HEK293 (cell line): Measurements from ENCODE around the gene TRPV2.

Source experiments
- BCL11B ChIP-seq: fragments of 450-650 bp; formaldehyde crosslinking; IDR thresholded peaks from 2 replicates; pipeline ENCODE4 v1.5.1; 2016; ENCODE audit warnings: low read depth, missing biosample characterization, missing genetic modification characterization
- BCL6B ChIP-seq: fragments of 450-650 bp; formaldehyde crosslinking; IDR thresholded peaks from 2 replicates; pipeline ENCODE4 v1.5.1; 2017; ENCODE audit warnings: missing biosample characterization, missing genetic modification characterization
- GLIS2 ChIP-seq: fragments of 450-650 bp; formaldehyde crosslinking; IDR thresholded peaks from 2 replicates; pipeline ENCODE4 v1.5.1; 2016; ENCODE audit warnings: missing biosample characterization, missing genetic modification characterization
- INSM2 ChIP-seq: fragments of 450-650 bp; formaldehyde crosslinking; IDR thresholded peaks from 2 replicates; pipeline ENCODE4 v1.5.1; 2016; ENCODE audit warnings: missing biosample characterization, missing genetic modification characterization
- KLF10 ChIP-seq: fragments of 450-650 bp; IDR thresholded peaks from 2 replicates; pipeline ENCODE4 v1.5.1; 2018; ENCODE audit warnings: missing biosample characterization, mild to moderate bottlenecking, missing genetic modification characterization
- MYNN ChIP-seq: fragments of 450-650 bp; formaldehyde crosslinking; IDR thresholded peaks from 2 replicates; pipeline ENCODE4 v1.5.1; 2016; ENCODE audit warnings: missing biosample characterization, missing genetic modification characterization, borderline replicate concordance
- SCRT1 ChIP-seq: fragments of 450-650 bp; formaldehyde crosslinking; IDR thresholded peaks from 2 replicates; pipeline ENCODE4 v1.5.1; 2016; ENCODE audit warnings: missing biosample characterization, missing genetic modification characterization, borderline replicate concordance
- TSHZ1 ChIP-seq: fragments of 450-650 bp; formaldehyde crosslinking; IDR thresholded peaks from 2 replicates; pipeline ENCODE4 v1.5.1; 2016; ENCODE audit warnings: missing biosample characterization, missing genetic modification characterization, borderline replicate concordance
- WT1 ChIP-seq: fragments of 450-650 bp; formaldehyde crosslinking; IDR thresholded peaks from 2 replicates; pipeline ENCODE4 v1.5.1; 2016; ENCODE audit warnings: missing biosample characterization, missing genetic modification characterization
- ZBTB1 ChIP-seq: fragments of 450-650 bp; formaldehyde crosslinking; IDR thresholded peaks from 2 replicates; pipeline ENCODE4 v1.5.1; 2016; ENCODE audit warnings: missing biosample characterization, missing genetic modification characterization
- ZBTB6 ChIP-seq: fragments of 450-650 bp; formaldehyde crosslinking; IDR thresholded peaks from 2 replicates; pipeline ENCODE4 v1.5.1; 2017; ENCODE audit warnings: missing biosample characterization, missing genetic modification characterization
- ZNF10 ChIP-seq: fragments of 450-650 bp; formaldehyde crosslinking; IDR thresholded peaks from 2 replicates; pipeline ENCODE4 v1.5.1; 2017; ENCODE audit warnings: missing biosample characterization, missing genetic modification characterization
- ZNF175 ChIP-seq: fragments of 450-650 bp; formaldehyde crosslinking; IDR thresholded peaks from 2 replicates; pipeline ENCODE4 v1.5.1; 2016; ENCODE audit warnings: missing biosample characterization, missing genetic modification characterization
- ZNF221 ChIP-seq: fragments of 450-650 bp; formaldehyde crosslinking; IDR thresholded peaks from 2 replicates; pipeline ENCODE4 v1.5.1; 2017; ENCODE audit warnings: missing biosample characterization, missing genetic modification characterization, borderline replicate concordance
- ZNF23 ChIP-seq: fragments of 450-650 bp; formaldehyde crosslinking; IDR thresholded peaks from 2 replicates; pipeline ENCODE4 v1.5.1; 2016; ENCODE audit warnings: missing biosample characterization, missing genetic modification characterization, borderline replicate concordance
- ZNF26 ChIP-seq: fragments of 450-650 bp; formaldehyde crosslinking; IDR thresholded peaks from 2 replicates; pipeline ENCODE4 v1.5.1; 2016; ENCODE audit warnings: missing biosample characterization, missing genetic modification characterization
- ZNF449 ChIP-seq: fragments of 450-650 bp; formaldehyde crosslinking; IDR thresholded peaks from 2 replicates; pipeline ENCODE4 v1.5.1; 2017; ENCODE audit warnings: missing biosample characterization, mild to moderate bottlenecking, missing genetic modification characterization, moderate library complexity
- ZNF518A ChIP-seq: fragments of 450-650 bp; formaldehyde crosslinking; conservative IDR thresholded peaks from 2 replicates; pipeline ENCODE4 v1.5.1; 2016; ENCODE audit warnings: low read depth, missing biosample characterization, missing genetic modification characterization
- ZNF596 ChIP-seq: fragments of 450-650 bp; IDR thresholded peaks from 2 replicates; pipeline ENCODE4 v1.5.0; 2018; ENCODE audit warnings: missing biosample characterization, mild to moderate bottlenecking, missing genetic modification characterization, moderate library complexity
- ZNF843 ChIP-seq: fragments of 450-650 bp; formaldehyde crosslinking; IDR thresholded peaks from 2 replicates; pipeline ENCODE4 v1.5.1; 2016; ENCODE audit warnings: missing biosample characterization, missing genetic modification characterization
- ZSCAN30 ChIP-seq: fragments of 450-650 bp; IDR thresholded peaks from 2 replicates; pipeline ENCODE4 v1.5.1; 2018; ENCODE audit warnings: missing biosample characterization, mild to moderate bottlenecking, missing genetic modification characterization, moderate library complexity
- ZXDB ChIP-seq: fragments of 450-650 bp; formaldehyde crosslinking; IDR thresholded peaks from 2 replicates; pipeline ENCODE4 v1.5.1; 2016; ENCODE audit warnings: missing biosample characterization, missing genetic modification characterization

TRPV2 gene

GRCh38 chr17:16380640-16381495 lies 34.5 kb upstream of the TRPV2 start, which contains the start of gene UBB (continued):
- peak; percentile 91 for TF ChIP-seq INSM2
- TF ChIP-seq BCL11B = peak; percentile 40; the same call in 1 of the 2 replicates
- no peak for TF ChIP-seq ZNF23 (tag by site-specific recombination)
- TF ChIP-seq KLF10 (tag by site-specific recombination) = peak; percentile 71
- no peak for TF ChIP-seq ZNF26
- TF ChIP-seq WT1 (tag by site-specific recombination) = peak; percentile 67
- TF ChIP-seq ZNF518A (tag by site-specific recombination) = peak; percentile 90
- no peak for TF ChIP-seq ZNF596
- TF ChIP-seq BCL6B = peak; percentile 100
- no peak for TF ChIP-seq ZNF175 (tag by site-specific recombination)
- TF ChIP-seq ZNF843 = peak; percentile 79
- TF ChIP-seq GLIS2 (tag by site-specific recombination) = peak; percentile 85
- TF ChIP-seq ZNF221 (tag by site-specific recombination) = no peak
- TF ChIP-seq ZNF10 = peak; percentile 67; the same call in 1 of the 2 replicates
- 0 out of 2 replicates have a peak, but pooled peaks have one; percentile 16 for TF ChIP-seq ZBTB6 (tag by site-specific recombination)
- TF ChIP-seq TSHZ1 = peak; percentile 86
- TF ChIP-seq ZNF449 = peak; percentile 92
- peak; percentile 73; the same call in 1 of the 2 replicates for TF ChIP-seq ZBTB1
- TF ChIP-seq ZXDB (tag by site-specific recombination) = peak; percentile 93
- no peak for TF ChIP-seq MYNN
- TF ChIP-seq ZSCAN30 (tag by site-specific recombination) = peak; percentile 79
- peak; percentile 68 for TF ChIP-seq SCRT1
